Measurements from ENCODE around the gene ZNF333. TPM values are rescaled to one million over a fixed set of nuclear protein-coding genes. Genes with fewer than 3 reads are reported as not detected.

Gene ZNF333
- 20.4 and 34.0 TPM in 2 replicates for total RNA-seq (ENCODE audit: low replicate concordance)

DNA sequence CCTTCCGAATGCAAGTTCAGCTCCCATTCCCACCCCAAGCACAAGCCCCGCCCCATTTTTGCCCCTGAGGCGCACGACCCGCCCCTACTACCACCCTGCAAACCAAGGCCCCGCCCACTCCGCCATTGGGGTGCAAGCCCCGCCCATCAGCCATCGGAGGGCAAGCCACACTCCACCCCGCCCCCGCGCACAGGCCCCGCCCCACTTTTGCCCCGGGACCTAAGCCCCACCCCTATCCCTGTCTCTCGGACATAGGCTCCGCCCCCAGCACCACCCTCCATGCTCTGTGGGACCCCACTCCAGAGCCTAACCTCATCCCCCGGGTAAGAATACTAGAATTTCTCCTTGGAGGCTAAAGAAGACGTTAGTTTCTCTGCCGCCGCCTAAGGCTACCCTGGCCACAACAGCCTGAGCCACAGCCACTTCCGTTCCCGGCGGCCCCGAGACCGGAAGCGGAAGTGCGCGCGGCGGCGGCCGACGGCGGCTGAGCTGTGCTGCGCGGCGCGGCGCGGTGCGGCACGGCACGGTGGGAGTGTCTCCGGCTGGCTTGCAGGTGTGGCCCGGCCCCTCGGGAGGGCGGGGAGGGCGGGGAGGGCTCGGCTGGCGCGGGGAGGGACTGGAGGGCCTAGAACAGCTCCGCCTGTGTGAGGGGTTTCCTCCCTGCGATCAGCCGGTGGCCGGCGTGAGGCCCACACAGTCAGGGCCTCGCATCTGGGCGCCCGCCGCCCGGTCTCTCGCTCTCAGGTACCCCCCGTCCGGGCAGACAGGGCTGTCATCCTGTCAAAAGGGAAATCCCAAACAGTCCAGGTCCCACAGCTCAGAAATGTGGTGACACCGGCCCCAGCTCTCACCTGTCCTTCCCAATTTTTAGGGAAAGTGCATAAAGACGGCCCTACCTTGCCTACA is at the start of gene ZNF333:
Gene ZNF333 (plus strand): TSS at position 451 of the 906 bp plus-strand sequence. CDS start 3,444 bp downstream, outside the sequence.
- Histone ChIP-seq H3K27ac (peak within 1 kb of the TSS; percentile 89), H3K4me3 (peak within 1 kb of the TSS; percentile 96), H3K4me2 (peak within 1 kb of the TSS; percentile 93), H3K9ac (peak within 1 kb of the TSS; percentile 70), H4K20me1 (ENCODE audit: low read depth) (no peaks in the 10 kb centered on the region), H3F3A (ENCODE audit: low read depth) (peaks cover 22% of the 10 kb centered on the region), H2AFZ (replicated peaks) (peak within 1 kb of the TSS; percentile 100), H3K79me2 (ENCODE audit: low read depth) (peaks cover 8% of the 10 kb centered on the region), H3K9me3 (ENCODE audit: low read depth) (no peaks in the 10 kb centered on the region), H3K27me3 (peaks cover 17% of the 10 kb centered on the region), H3K36me3 (no peaks in the 10 kb centered on the region), H3K4me1 (peaks cover 7% of the 10 kb centered on the region)
- H3K27me3 Mint-ChIP-seq (ENCODE audit: insufficient read depth, low read depth) = peaks cover 12% of the 10 kb centered on the region
- H3K36me3 Mint-ChIP-seq = no peaks in the 10 kb centered on the region
- TF ChIP-seq EZH2phosphoT487 (IDR thresholded peaks at IDR 0.05) (no peak), EZH2 (IDR thresholded peaks at IDR 0.05) (no peak)
- TF ChIP-seq, protein P1, sequence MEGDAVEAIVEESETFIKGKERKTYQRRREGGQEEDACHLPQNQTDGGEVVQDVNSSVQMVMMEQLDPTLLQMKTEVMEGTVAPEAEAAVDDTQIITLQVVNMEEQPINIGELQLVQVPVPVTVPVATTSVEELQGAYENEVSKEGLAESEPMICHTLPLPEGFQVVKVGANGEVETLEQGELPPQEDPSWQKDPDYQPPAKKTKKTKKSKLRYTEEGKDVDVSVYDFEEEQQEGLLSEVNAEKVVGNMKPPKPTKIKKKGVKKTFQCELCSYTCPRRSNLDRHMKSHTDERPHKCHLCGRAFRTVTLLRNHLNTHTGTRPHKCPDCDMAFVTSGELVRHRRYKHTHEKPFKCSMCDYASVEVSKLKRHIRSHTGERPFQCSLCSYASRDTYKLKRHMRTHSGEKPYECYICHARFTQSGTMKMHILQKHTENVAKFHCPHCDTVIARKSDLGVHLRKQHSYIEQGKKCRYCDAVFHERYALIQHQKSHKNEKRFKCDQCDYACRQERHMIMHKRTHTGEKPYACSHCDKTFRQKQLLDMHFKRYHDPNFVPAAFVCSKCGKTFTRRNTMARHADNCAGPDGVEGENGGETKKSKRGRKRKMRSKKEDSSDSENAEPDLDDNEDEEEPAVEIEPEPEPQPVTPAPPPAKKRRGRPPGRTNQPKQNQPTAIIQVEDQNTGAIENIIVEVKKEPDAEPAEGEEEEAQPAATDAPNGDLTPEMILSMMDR (IDR thresholded peaks at IDR 0.05) = no peak
- no peaks in the 10 kb centered on the region for H3K9me3 Mint-ChIP-seq
- peak; percentile 96 for DNase-seq (ENCODE audit: low spot score)
- peak within 1 kb of the TSS; percentile 95 for H3K4me3 Mint-ChIP-seq
- peak within 1 kb of the TSS; percentile 95 for H3K27ac Mint-ChIP-seq
- H3K4me1 Mint-ChIP-seq = peaks cover 9% of the 10 kb centered on the region

DNA sequence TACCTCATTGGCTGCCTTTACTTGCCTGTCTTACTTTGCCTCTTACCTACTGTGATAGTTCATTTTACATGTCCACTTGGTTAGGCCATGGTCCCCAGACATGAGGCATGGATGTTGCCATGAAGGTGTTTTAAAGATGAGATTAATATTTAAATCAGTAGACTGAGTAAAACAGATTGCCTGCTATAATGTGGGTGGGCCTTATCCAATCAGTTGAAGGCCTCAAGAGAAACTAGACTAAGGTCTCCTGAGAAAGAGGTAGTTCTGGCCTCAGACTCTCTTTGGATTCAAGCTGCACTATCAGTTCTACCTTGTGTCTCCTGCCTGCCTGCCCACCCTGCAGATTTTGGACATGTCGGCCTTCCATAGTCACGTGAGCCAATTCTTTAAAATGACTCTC is 41.3 kb upstream of the ZNF333 start:
- Histone ChIP-seq H3K4me1 (no peaks in the 10 kb centered on the region), H2AFZ (replicated peaks) (no peak overlapping the region), H3K79me2 (ENCODE audit: low read depth) (no peaks in the 10 kb centered on the region), H3K27me3 (no peaks in the 10 kb centered on the region), H3K4me3 (no peak overlapping the region), H3K27ac (no peak overlapping the region), H4K20me1 (ENCODE audit: low read depth) (no peaks in the 10 kb centered on the region), H3K4me2 (no peak overlapping the region), H3K36me3 (no peaks in the 10 kb centered on the region), H3K9ac (no peak overlapping the region), H3F3A (ENCODE audit: low read depth) (no peaks in the 10 kb centered on the region), H3K9me3 (ENCODE audit: low read depth) (no peaks in the 10 kb centered on the region)
- no peaks in the 10 kb centered on the region for H3K36me3 Mint-ChIP-seq
- TF ChIP-seq EZH2phosphoT487 (IDR thresholded peaks at IDR 0.05) (no peak), EZH2 (IDR thresholded peaks at IDR 0.05) (no peak)
- TF ChIP-seq, protein P1 (IDR thresholded peaks at IDR 0.05) = no peak
- no peaks in the 10 kb centered on the region for H3K4me1 Mint-ChIP-seq
- no peak overlapping the region for H3K4me3 Mint-ChIP-seq
- H3K27ac Mint-ChIP-seq = no peak overlapping the region
- no peak for DNase-seq (ENCODE audit: low spot score)
- peaks cover 4% of the 10 kb centered on the region for H3K27me3 Mint-ChIP-seq (ENCODE audit: insufficient read depth, low read depth)
- H3K9me3 Mint-ChIP-seq = no peaks in the 10 kb centered on the region

DNA sequence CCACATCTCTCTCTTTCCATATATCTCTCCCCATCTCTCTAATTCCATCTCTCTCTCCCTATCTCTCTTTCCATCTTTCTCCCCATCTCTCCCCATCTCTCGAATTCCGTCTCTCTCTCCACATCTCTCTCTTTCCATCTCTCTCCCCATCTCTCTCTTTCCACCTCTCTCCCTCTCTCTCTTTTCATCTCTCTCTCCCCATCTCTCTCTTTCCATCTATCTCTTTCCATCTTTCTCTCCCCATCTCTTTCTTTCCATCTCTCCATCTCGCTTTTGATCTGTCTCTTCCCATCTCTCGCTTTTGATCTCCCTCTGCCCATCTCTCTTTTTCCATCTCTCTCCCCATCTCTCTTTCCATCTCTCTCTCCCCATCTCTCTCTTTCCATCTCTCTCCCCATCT is 40.8 kb upstream of the ZNF333 start:
- Histone ChIP-seq H3K27me3 (no peaks in the 10 kb centered on the region), H3K4me2 (no peak overlapping the region), H3K4me1 (no peaks in the 10 kb centered on the region), H3K4me3 (no peak overlapping the region), H3K9me3 (ENCODE audit: low read depth) (no peaks in the 10 kb centered on the region), H3F3A (ENCODE audit: low read depth) (no peaks in the 10 kb centered on the region), H3K36me3 (no peaks in the 10 kb centered on the region), H3K27ac (no peak overlapping the region), H3K79me2 (ENCODE audit: low read depth) (no peaks in the 10 kb centered on the region), H2AFZ (replicated peaks) (no peak overlapping the region), H3K9ac (no peak overlapping the region), H4K20me1 (ENCODE audit: low read depth) (no peaks in the 10 kb centered on the region)
- Mint-ChIP-seq H3K27me3 (ENCODE audit: insufficient read depth, low read depth) (peaks cover 4% of the 10 kb centered on the region), H3K4me3 (no peak overlapping the region), H3K27ac (no peak overlapping the region), H3K4me1 (no peaks in the 10 kb centered on the region), H3K9me3 (no peaks in the 10 kb centered on the region), H3K36me3 (no peaks in the 10 kb centered on the region)
- DNase-seq (ENCODE audit: low spot score) = no peak
- TF ChIP-seq, protein P1 (IDR thresholded peaks at IDR 0.05) = no peak
- TF ChIP-seq EZH2phosphoT487 (IDR thresholded peaks at IDR 0.05) = no peak
- TF ChIP-seq EZH2 (IDR thresholded peaks at IDR 0.05) = no peak
